ENCODE data around the gene CSGALNACT2.

Gene CSGALNACT2

DNA sequence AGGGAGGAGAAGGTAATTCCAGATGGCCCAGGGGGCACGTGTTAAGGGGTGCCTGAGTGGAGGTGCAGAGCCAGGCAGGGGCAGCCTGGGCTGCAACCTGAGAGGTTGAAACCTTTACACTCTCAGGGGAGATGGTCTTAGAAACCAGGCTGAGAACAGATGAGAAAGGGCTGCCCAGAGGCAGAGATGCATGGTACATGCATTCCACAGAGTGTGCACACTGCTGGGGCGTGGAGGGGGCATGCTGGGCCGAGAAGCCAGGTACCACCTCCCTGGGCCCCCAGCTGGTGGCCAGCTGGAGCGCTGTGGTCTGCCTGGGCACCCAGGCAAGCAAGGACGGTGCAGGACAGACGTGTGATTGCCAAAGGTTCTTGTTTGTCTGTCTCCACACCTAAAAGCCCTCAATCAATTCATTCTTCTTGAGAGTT lies 14.1 kb upstream of the CSGALNACT2 start:
- DNase-seq (ENCODE audit: low spot score): no peak

- DNase-seq (ENCODE audit: low spot score): no peak
Measured at GRCh38 chr10:43124574-43125273, 13.5 kb upstream of the CSGALNACT2 start.

DNA sequence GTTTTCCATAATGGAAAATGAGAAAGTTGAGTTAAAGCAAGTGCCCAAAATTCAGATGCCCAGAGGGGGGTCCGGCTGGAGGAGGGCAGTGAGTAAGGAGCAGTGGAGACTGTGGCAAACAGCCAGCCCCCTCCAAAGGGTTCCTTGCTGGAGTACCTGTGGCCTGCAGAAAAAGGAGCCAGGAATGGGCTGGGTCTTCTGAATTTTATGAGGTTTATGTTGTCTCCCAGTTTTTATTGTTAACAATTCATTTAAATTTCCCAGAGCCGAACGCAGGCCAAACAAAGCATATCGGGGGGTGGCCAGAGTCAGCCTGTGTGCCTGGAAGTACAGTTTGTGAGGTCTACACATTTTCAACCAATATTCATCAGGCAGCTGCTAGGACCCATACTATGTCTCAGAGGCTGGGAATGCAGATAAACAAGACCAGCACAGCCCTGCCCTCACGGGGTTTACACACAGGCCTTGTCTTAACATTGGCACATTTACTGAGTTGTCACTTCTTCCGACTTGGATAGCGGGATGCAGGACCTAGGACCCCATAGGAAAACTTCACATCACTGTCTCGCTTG lies 12.9 kb upstream of the CSGALNACT2 start:
- DNase-seq (ENCODE audit: low spot score): no peak

DNA sequence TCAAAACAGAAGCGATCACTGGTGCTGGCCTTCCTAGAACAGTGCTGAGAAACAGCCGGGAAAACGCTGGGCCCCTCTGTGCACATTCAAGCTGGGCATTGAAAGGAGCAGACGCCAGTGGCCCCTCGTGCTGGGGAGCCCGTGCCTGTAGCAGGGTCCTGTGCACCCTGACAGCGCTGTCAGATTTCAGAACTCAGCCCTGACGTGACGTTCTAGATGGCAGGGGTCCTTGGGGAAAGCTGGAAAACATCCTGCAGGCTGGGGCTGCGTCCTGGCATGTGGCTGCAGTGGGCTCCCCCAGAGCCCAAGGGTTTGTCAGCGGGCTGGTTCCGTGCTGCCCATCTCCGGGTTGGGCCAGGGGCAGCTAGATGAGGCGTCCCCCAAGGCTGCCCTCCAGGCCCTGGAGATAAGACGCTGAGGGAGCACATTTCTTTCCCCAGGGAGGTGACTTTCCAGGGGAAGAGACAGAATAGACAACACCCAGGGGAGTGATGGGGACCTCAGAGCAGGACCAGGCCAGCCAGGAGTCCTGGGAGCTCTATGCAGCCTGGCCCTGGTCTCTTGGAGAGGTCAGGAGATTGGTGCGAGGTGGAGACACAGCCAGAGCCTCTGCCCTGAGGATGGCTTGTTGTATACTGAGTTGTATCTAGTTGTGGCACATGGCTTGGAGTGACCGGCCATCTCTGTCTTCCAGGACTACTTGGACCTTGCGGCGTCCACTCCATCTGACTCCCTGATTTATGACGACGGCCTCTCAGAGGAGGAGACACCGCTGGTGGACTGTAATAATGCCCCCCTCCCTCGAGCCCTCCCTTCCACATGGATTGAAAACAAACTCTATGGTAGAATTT lies 12.1 kb upstream of the CSGALNACT2 start:
- peak; percentile 14 for DNase-seq (ENCODE audit: low spot score)

GRCh38 chr10:43126759-43127424 lies 11.4 kb upstream of the CSGALNACT2 start:
- peak; percentile 31 for DNase-seq (ENCODE audit: low spot score)

DNA sequence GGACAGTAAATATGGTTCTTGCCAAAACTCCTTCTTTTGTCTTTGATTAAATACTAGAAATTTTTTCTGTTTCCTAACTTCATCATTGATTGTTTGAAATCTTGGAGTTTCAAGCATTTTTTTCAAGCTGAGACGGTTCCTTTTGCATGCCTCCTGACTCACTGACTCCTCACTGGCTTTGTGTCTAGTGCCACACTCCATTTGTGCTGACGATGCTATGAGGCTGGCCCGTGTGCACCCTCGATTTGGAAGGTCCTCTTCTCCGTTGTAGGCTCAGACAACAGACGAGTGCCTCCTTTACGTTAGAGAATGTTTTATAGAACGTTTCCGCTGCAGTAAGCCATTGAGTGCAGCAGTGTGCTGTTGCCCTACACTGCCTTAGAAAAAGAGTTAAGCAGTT lies 10.8 kb upstream of the CSGALNACT2 start:
- DNase-seq (ENCODE audit: low spot score): no peak

DNA sequence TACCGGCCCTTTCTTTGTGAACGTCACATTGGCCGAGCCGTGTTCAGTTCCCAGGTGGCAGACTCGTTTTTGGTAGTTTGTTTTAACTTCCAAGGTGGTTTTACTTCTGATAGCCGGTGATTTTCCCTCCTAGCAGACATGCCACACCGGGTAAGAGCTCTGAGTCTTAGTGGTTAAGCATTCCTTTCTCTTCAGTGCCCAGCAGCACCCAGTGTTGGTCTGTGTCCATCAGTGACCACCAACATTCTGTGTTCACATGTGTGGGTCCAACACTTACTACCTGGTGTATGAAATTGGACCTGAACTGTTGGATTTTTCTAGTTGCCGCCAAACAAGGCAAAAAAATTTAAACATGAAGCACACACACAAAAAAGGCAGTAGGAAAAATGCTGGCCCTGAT lies 9.9 kb upstream of the CSGALNACT2 start:
- no peak for DNase-seq (ENCODE audit: low spot score)

DNA sequence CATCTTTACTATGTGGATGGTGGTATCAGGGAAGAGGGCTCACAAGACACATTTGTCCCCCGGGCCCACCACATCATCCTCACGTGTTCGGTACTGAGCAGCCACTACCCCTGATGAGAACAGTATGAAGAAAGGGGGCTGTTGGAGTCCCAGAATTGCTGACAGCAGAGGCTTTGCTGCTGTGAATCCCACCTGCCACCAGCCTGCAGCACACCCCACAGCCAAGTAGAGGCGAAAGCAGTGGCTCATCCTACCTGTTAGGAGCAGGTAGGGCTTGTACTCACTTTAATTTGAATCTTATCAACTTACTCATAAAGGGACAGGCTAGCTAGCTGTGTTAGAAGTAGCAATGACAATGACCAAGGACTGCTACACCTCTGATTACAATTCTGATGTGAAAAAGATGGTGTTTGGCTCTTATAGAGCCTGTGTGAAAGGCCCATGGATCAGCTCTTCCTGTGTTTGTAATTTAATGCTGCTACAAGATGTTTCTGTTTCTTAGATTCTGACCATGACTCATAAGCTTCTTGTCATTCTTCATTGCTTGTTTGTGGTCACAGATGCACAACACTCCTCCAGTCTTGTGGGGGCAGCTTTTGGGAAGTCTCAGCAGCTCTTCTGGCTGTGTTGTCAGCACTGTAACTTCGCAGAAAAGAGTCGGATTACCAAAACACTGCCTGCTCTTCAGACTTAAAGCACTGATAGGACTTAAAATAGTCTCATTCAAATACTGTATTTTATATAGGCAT lies 9.1 kb upstream of the CSGALNACT2 start:
- DNase-seq (ENCODE audit: low spot score): no peak

DNA sequence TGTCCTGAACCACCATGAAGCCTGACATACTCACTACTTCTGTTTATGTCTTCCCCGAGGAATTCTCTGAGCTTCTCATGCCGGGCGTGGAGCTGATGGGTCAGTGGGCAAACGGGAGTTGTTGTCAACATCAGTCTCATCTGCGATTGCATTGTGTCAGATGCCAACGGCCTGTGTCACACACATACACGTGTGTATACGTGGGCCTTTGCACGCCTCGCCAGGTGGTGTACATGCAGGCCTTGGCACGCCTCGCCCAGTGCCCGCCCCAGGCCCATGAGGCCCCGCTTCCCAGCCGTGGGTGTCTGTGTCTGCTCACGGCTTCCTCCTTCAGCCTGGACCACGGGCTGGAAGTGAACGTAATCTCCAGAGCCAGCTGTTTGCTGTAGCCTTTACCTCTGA lies 7.5 kb upstream of the CSGALNACT2 start:
- DNase-seq (ENCODE audit: low spot score): peak; percentile 24

DNA sequence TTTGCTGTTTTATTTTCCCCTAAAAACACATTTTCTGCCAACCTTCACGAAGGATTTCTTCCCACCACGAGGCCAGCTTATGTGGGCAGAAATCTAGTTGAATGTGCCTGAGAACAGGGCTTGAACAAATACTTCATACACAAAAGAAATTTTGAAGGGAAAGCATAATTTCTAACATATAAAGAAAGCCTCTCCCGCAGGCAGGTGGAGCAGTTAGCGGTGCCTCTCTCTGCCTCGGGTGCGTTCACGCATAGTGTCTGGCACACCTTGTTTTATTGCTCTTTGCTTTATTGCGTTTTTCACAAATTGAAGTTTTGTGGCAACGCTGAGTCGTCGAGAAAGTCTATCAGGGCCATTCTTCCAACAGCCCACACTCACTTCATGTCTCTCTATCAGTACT lies 7.0 kb upstream of the CSGALNACT2 start:
- no peak for DNase-seq (ENCODE audit: low spot score)

GRCh38 chr10:43131906-43132305 lies 6.3 kb upstream of the CSGALNACT2 start:
- no peak for DNase-seq (ENCODE audit: low spot score)

DNA sequence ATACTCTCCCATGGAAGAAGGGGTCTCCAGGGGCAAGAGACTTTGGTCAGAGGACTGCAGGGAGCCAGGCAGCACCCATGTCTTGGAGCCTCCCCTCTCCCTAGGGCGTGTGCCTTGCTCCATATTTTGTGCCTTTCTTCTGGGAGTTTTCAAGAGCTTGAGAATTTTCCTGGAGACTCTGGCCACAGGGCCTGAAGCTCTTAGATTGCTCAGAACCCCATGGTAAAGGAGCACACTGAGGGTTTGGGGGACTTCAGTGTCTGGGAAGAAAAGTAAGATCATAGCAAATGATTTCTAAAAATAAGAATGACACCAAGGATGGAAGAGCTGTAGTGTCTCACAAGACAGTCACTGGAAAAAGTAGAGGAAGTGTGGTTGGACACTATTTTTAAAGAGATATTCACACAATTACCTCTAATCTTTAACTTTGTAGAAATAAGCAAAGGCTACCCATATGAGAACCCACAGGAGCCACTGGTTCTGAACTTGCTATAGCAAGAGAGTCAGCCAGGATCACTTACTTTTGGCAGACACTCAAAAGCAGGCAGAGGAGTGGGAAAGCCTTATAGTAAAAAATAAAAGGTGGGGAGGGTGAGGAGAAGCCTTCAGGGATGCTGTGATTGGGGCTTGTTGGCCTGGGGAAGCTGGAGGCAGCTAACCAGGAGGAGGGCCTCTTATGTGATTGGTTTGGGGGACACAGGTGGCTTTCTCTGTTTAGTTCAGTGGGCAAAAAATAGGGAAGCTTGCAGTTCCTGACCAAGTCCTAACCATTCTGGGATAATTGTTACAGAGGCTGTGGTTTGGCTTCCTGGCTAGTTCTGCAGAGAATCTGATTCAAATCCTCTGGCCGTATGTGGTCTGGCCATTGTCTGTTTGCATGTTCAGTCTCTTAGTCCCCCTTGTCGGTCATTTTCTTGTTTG lies 5.1 kb upstream of the CSGALNACT2 start:
- DNase-seq (ENCODE audit: low spot score): no peak

DNA sequence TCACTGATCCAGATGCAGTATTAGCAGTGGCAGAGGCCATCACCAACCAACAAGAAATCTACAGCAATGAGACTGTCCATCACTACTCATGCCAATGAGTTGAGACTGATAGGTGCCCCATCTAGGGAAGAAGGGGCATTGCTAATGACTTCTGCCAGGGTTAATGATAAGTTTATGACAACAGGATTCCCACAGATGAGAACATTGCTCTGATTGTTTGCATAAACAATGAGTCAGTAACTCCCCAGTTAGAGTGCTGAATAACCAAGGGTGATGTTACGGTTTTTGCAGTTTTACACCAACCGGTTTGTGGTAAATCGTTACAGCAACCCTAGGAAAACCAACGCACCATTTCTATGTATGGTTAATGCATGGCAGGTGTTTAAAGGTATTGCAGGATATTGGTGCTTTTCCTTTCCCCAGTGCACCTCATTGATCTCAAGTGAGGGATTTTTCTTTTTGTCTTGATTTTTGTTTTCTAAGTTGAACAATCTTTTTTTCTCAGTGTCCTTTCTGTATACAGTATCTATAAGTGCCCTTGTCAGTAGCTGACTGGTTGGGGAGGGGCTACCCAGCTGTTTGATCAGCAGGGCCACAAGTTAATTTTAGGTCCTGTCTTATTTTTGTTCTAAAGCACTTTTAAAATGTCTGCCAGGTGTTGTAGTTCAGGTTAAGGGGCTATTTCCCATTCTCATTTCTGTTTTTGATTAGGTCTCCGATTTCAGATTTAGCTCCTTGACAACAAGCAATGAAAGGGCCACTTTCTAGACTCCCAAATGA lies 3.9 kb upstream of the CSGALNACT2 start:
- no peak for DNase-seq (ENCODE audit: low spot score)

- DNase-seq (ENCODE audit: low spot score): no peak
Measured at GRCh38 chr10:43135064-43135463, 3.2 kb upstream of the CSGALNACT2 start.

- DNase-seq (ENCODE audit: low spot score): no peak
Measured at GRCh38 chr10:43135656-43136055, 2.6 kb upstream of the CSGALNACT2 start.

DNA sequence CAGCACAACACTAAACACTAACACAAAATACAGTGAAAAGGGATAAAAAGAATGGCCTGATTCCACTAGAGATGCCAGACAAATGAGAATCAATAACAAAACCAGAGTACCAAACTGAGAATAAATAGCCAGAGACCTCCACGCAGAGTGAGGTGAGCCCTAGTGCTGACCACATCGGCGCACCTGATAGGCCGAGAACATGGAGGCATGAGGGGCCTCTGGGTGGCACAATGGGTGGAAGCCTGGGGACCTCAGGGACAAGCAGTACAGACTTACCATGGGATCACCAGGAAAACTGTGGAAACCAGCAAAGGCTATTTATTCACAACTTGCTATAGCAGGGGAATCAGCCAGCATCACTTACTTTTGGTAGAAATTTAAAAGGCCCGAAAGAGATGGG lies 1.8 kb upstream of the CSGALNACT2 start:
- DNase-seq (ENCODE audit: low spot score): no peak

- DNase-seq (ENCODE audit: low spot score): peak; percentile 59
Measured at GRCh38 chr10:43136995-43137716, 1.1 kb upstream of the CSGALNACT2 start.

DNA sequence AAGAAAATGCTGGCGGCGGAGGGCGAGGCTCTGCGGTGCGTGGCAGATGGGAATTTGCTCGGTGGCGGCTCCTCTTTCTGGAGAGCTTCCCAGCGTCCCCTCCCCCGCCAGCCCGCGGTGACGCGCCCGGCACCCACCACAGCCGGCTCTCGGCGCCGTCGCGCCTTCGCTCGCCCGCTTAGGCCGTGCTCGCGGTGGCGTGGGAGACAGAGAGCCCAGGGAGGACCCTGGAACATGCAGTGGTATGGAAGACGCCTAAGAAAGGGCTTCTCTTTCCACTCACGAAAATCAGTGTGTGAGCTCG lies 576 bp upstream of the CSGALNACT2 start:
- DNase-seq (ENCODE audit: low spot score): peak; percentile 89

DNA sequence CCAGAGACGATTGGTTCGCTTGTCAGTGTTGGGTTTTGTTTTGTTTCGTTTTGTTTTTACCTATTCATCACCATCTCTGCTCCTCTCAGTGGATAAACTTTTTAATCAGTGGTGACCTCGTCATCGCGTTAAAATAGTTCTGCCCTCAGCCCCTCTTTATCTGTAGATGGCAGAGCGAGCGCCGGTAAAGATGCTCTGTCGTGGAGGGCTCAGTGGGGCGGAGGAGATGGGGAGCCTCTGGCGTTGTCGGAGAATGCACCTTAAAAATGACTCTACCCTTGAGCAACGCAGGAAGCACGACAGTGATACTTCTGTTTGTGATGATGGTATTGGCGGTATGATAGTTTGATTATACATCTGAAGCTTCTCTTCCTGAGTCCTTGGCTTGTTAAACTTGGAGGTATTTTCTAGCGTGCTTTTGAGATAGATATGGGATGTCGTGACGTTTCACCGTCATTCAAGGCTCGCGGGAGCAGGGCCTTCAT lies 554 bp downstream of the CSGALNACT2 start:
- peak; percentile 66 for DNase-seq (ENCODE audit: low spot score)
